Adrenal gland (tissue), 5 donors: ENCODE measurements around the gene ERC2.

Experiments
- POLR2A ChIP-seq, 2 donors: fragments of 450-650 bp; IDR thresholded peaks; one replicate each; pipeline ENCODE4 v1.6.1; 2017; ENCODE audit warnings: antibody characterized with exemption in 2 of 2, mild to moderate bottlenecking in 2 of 2, moderate library complexity in 1 of 2
- TF ChIP-seq, protein P1 (sequence below), 6 experiments: fragments of 450-650 bp in 4 of 6; fragments of 200-600 bp in 2 of 6; sonication (generic) in 1 of 6; IDR thresholded peaks; 1 replicate in 5 of 6; 2 replicates in 1 of 6; pipeline versions ENCODE4 v1.5.1 to v1.8.0; 2016 to 2021; ENCODE audit warnings: antibody characterized with exemption in 6 of 6, mild to moderate bottlenecking in 2 of 6, moderate library complexity in 1 of 6
- donor health status: DM: no; HTN: no; CAD: no.

DNA sequence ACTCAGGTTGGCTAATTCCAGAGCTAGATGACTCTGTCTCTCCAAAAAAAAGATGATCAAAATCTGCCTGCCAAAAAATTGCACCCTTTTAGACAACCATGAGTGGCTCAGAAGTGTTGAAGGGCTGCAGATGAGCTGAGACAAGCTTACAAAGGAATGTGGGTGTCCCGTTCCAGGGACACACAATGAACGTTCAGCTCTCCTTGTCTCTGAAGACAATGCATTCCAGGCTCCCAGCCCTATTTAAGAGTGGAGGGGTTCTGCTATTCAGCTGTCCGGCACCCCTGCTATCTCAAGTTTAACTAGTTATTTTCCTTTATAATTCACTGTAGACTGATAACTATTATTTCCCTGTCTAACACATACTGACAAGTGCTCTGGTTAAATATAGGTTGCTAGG, 626.1 kb downstream of the ERC2 start:
- TF ChIP-seq, protein P1, sequence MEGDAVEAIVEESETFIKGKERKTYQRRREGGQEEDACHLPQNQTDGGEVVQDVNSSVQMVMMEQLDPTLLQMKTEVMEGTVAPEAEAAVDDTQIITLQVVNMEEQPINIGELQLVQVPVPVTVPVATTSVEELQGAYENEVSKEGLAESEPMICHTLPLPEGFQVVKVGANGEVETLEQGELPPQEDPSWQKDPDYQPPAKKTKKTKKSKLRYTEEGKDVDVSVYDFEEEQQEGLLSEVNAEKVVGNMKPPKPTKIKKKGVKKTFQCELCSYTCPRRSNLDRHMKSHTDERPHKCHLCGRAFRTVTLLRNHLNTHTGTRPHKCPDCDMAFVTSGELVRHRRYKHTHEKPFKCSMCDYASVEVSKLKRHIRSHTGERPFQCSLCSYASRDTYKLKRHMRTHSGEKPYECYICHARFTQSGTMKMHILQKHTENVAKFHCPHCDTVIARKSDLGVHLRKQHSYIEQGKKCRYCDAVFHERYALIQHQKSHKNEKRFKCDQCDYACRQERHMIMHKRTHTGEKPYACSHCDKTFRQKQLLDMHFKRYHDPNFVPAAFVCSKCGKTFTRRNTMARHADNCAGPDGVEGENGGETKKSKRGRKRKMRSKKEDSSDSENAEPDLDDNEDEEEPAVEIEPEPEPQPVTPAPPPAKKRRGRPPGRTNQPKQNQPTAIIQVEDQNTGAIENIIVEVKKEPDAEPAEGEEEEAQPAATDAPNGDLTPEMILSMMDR (IDR thresholded peaks at IDR 0.05): no peak
- TF ChIP-seq POLR2A (IDR thresholded peaks at IDR 0.05): no peak
